Testis (tissue), 3 donors: ENCODE data around the gene COL16A1. TPM values are rescaled to one million over a fixed set of nuclear protein-coding genes. Genes with fewer than 3 reads are reported as not detected.

Experiments used
- DNase-seq: peaks from one replicate; pipeline ENCODE4 v3.0.0-alpha.2; 2019
- H3K27ac ChIP-seq, 2 donors: fragments of 200-600 bp; sonication (generic); one replicate each; pipeline ENCODE4 v1.5.1; 2019
- H3K27me3 ChIP-seq: fragments of 200-600 bp; sonication (generic); one replicate; pipeline ENCODE4 v1.5.1; 2019
- H3K36me3 ChIP-seq: fragments of 200-600 bp; sonication (generic); one replicate; pipeline ENCODE4 v1.5.1; 2017; ENCODE audit warnings: low read depth; ENCODE audit errors: missing control alignments
- H3K4me1 ChIP-seq: fragments of 200-600 bp; sonication (generic); one replicate; pipeline ENCODE4 v1.5.1; 2019
- H3K4me3 ChIP-seq, 2 donors: fragments of 200-600 bp; sonication (generic); one replicate each; pipeline ENCODE4 v1.5.1; 2017 to 2019
- H3K9me3 ChIP-seq: fragments of 200-600 bp; sonication (generic); one replicate; pipeline ENCODE4 v1.5.1; 2017
- POLR2A ChIP-seq: fragments of 450-650 bp; IDR thresholded peaks from one replicate; pipeline ENCODE4 v1.6.1; 2017; ENCODE audit warnings: antibody characterized with exemption, mild to moderate bottlenecking, moderate library complexity
- WGBS, 2 donors: methylation state at CpG; one replicate each; pipeline ENCODE4 v1.1.5; 2018; 5-methylcytosine and 5-hydroxymethylcytosine counted together
- intact Hi-C: fragments of 100-400 bp; cut with DNase I; formaldehyde crosslinking; loops from one replicate; pipeline ENCODE4 v1.15.1; 2023; ENCODE audit warnings: low total_unique reads
- polyA plus RNA-seq: library from polyadenylated mRNA; stranded (reverse); fragments of 350-450 nt; fragmentation: Illumina TruSeq; extraction: RNeasy Lipid Tissue Mini Kit (QIAGEN cat#74804); gene quantifications from one replicate; pipeline ENCODE4 v1.2.3, GENCODE V29; 2014; ENCODE audit warnings: low read depth, low replicate concordance; ENCODE audit not compliant: insufficient read depth
- total RNA-seq, 2 donors: library from RNA; depleted of rRNA; stranded (reverse); fragments of >200 nt; gene quantifications; one replicate each; pipeline ENCODE4 v1.2.3, GENCODE V29; 2016
- TF ChIP-seq, protein P1 (sequence below), 3 experiments: fragments of 450-650 bp in 2 of 3; fragments of 200-600 bp in 1 of 3; sonication (generic) in 1 of 3; IDR thresholded peaks; one replicate each; pipeline ENCODE4 v1.5.1; 2016 to 2019; ENCODE audit warnings: antibody characterized with exemption in 3 of 3, mild to moderate bottlenecking in 2 of 3, moderate library complexity in 1 of 3

COL16A1 gene
- total and polyA plus RNA-seq, 3 donors from 2014 or later: 96.4 to 120 (median 101) TPM

DNA sequence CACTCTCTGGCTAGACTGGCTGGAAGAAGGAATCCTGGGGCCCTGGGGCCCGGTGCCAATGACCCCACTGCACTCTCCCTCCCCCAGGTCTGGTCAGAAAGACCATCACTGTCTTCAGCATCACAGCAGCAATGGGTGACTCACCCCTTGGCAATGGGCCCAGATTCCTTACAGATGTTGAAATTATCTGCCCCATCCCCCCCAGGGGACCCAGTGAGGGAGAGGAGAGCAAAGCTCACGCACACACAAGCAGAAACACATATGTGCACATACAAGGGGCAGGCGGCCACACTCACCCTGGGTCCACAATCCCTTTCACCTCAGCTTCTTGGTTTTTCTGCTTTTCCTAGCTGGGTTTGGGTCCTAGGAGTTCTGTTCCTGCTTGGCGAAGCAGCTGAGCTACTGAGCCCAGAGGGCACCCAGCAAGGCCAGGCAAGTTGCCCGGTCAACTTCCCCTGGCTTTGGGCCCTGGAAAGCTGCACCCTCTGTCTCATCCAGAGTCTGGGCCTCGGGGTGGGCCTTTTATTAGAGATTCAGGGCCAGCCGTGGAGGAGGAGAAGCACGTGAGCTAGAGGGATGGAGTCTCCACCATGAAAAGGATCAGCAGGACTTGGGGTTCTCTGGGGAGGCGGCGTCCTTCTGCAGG lies 2.6 kb downstream of the COL16A1 start:
- intact Hi-C loops: no loop called here

DNA sequence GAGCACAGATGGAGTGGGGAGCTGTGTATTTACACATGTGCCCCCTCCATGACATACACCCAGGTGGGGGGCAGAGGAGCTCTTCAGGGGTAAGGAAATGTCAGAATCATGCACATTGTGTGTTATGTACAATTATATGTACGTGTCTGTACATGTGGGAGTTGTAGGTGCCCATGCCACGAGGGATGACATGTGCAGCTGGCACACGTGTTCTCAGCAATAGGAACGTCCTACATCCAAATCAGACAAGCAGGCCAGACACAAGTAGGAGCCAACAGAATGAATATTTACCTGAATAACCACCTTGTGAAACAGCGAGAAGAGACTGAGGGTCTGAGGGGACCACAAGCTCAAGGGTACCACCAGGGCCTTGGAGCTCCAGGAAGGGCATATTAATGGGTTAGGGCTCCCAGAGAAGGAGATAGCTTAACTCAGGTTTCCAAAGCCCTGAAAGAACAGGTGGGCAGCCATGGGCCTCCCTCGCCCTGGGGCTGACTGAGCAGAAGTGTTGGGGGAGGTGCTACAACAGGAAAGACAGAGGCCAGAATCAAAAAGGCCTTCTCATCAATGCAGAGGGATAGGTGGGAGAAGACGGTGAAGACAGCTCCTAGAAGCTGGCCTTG lies 3.2 kb downstream of the COL16A1 start:
- intact Hi-C loops: no loop called here
- no peak for DNase-seq
- no peak for TF ChIP-seq POLR2A
- TF ChIP-seq, protein P1, sequence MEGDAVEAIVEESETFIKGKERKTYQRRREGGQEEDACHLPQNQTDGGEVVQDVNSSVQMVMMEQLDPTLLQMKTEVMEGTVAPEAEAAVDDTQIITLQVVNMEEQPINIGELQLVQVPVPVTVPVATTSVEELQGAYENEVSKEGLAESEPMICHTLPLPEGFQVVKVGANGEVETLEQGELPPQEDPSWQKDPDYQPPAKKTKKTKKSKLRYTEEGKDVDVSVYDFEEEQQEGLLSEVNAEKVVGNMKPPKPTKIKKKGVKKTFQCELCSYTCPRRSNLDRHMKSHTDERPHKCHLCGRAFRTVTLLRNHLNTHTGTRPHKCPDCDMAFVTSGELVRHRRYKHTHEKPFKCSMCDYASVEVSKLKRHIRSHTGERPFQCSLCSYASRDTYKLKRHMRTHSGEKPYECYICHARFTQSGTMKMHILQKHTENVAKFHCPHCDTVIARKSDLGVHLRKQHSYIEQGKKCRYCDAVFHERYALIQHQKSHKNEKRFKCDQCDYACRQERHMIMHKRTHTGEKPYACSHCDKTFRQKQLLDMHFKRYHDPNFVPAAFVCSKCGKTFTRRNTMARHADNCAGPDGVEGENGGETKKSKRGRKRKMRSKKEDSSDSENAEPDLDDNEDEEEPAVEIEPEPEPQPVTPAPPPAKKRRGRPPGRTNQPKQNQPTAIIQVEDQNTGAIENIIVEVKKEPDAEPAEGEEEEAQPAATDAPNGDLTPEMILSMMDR (IDR thresholded peaks at IDR 0.05): no peak
- no peak overlapping the region for H3K27ac ChIP-seq
- no peaks in the 10 kb centered on the region for H3K27me3 ChIP-seq
- no peaks in the 10 kb centered on the region for H3K36me3 ChIP-seq
- 50 to 64% methylated on average over 7 of the region's 7 CpGs for WGBS, 2 donors
- H3K4me1 ChIP-seq: peaks cover 29% of the 10 kb centered on the region
- no peaks in the 10 kb centered on the region for H3K9me3 ChIP-seq
- H3K4me3 ChIP-seq: no peak overlapping the region

More for the DNA sequence above, 2.6 kb downstream of the COL16A1 start:
- TF ChIP-seq POLR2A: no peak
- TF ChIP-seq, protein P1 (IDR thresholded peaks at IDR 0.05): no peak
- Histone ChIP-seq H3K4me3 (no peak overlapping the region), H3K27me3 (no peaks in the 10 kb centered on the region), H3K27ac (peak overlapping the region in 1 of 2 donors; percentile 52), H3K4me1 (peaks cover 30% of the 10 kb centered on the region), H3K9me3 (no peaks in the 10 kb centered on the region), H3K36me3 (no peaks in the 10 kb centered on the region)
- 41 to 44% methylated on average over 3 to 10 of the region's 10 CpGs for WGBS, 2 donors
- peak; percentile 85 for DNase-seq

DNA sequence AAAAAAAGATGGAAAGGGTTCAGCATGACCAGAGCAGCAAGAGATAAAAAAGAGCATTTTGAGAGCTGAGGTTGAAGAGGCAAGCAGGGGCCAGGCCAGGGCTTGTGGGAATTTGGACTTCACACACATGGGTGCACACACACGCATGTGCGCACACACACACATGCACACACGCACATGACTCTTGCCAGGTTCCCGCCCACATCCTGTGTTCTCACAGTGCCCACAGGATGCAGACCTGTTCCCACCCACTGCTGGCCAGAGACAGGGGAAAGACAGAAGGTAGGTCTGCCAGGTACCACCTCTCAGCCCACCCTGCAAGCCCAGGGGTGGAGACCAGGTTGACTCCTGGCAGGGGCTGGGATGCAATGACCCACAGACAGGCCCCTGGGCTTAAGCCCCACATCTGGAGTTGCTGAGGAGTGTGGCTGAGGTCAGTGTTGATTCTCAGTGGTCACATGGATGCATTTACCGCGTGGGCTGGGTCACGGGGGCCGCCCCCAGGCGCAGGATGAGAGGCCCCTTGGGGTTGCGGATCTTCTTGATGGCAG lies 4.4 kb downstream of the COL16A1 start:
- no peaks in the 10 kb centered on the region for H3K36me3 ChIP-seq
- no peak for DNase-seq
- no peak overlapping the region for H3K27ac ChIP-seq

DNA sequence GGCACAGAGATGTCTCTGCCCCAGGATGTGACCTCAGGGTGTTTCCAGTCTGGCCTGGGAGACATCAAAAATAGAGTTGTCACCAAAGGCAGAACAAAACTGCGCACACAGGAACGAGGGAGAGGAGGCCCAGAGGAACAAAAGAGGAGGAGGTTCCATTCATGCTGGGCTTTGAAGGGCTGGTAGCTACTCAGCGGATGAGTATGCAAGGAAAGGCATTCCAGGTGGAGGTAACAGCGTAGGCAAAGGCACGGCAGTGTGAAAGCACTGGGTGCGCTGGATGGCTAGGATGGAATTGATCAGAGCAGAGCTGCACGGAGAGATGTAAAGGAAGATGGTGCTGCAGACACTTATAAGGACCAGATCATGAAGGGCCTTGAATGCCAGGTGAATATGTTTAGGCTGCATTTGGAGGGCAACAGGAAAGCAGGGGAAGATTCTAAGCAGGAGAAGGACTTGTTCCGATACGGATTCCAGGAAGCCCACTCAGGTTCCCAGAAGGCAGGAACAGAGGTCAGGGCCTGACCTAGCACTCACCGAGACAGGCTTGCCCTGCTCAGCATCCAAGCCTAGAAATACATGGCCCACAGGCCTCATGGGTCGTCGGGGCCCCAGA lies 6.3 kb downstream of the COL16A1 start:
- Histone ChIP-seq H3K4me1 (peaks cover 16% of the 10 kb centered on the region), H3K4me3 (no peak overlapping the region), H3K27ac (no peak overlapping the region), H3K36me3 (no peaks in the 10 kb centered on the region), H3K27me3 (no peaks in the 10 kb centered on the region), H3K9me3 (no peaks in the 10 kb centered on the region)
- no peak for DNase-seq
- intact Hi-C loops: no loop called here
- whole genome bisulfite sequencing, 2 donors: 69 to 88% methylated on average over 12 of the region's 12 CpGs
- no peak for TF ChIP-seq POLR2A
- TF ChIP-seq, protein P1 (IDR thresholded peaks at IDR 0.05): no peak

More for the DNA sequence above, 4.4 kb downstream of the COL16A1 start:
- Histone ChIP-seq H3K4me1 (peaks cover 18% of the 10 kb centered on the region), H3K9me3 (no peaks in the 10 kb centered on the region), H3K27me3 (no peaks in the 10 kb centered on the region), H3K4me3 (no peak overlapping the region)
- WGBS, 2 donors: 85 to 86% methylated on average over 10 of the region's 10 CpGs
- TF ChIP-seq POLR2A: no peak
- TF ChIP-seq, protein P1 (IDR thresholded peaks at IDR 0.05): no peak
- intact Hi-C loops: no loop called here
